ENCODE data around the gene ERH.

Gene ERH

DNA sequence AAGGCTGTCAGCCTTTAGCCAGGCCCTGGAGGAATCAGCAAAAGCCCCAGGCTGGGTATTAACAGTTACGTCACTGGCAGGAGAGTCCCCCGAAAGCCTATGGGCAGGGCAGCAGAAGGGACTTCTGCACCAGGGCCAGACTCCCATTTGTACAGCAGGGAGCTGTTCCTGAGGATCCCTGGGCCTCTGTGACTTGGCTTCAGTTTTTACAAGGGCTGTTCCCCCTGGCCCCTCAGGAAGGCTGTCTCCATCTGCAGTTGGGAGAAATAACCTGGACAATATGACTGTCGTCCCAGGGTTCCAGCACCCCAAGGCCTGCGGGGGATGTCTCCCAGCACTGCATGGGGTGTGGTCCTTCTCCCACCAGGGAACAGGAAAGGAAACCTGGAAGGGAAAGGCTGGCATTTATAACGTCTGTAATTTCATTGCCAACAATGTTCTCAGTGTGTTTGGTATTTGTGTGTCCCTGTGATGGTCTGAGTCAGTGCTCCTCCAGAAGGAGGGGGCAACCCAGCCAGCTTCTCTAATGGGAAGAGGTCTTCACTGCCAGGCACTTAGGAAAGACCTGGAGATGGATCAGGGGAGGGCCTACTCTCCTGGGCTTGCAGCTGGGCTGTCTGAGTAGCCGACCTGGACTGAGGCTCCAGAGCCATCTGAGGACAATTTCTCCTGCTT, 42.4 kb downstream of the ERH start:
- in situ Hi-C loops (cut with HindIII; ENCODE audit: low sequenced_read_pairs) = no loop called here
- no peak overlapping the region for H3K4me3 ChIP-seq (ENCODE audit: low read depth, low read length)
- peak; percentile 45 for DNase-seq (ENCODE audit: low read depth)
- TF ChIP-seq, protein P1, sequence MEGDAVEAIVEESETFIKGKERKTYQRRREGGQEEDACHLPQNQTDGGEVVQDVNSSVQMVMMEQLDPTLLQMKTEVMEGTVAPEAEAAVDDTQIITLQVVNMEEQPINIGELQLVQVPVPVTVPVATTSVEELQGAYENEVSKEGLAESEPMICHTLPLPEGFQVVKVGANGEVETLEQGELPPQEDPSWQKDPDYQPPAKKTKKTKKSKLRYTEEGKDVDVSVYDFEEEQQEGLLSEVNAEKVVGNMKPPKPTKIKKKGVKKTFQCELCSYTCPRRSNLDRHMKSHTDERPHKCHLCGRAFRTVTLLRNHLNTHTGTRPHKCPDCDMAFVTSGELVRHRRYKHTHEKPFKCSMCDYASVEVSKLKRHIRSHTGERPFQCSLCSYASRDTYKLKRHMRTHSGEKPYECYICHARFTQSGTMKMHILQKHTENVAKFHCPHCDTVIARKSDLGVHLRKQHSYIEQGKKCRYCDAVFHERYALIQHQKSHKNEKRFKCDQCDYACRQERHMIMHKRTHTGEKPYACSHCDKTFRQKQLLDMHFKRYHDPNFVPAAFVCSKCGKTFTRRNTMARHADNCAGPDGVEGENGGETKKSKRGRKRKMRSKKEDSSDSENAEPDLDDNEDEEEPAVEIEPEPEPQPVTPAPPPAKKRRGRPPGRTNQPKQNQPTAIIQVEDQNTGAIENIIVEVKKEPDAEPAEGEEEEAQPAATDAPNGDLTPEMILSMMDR (IDR thresholded peaks at IDR 0.05; ENCODE audit: low read depth, low read length, missing control alignments) = no peak

DNA sequence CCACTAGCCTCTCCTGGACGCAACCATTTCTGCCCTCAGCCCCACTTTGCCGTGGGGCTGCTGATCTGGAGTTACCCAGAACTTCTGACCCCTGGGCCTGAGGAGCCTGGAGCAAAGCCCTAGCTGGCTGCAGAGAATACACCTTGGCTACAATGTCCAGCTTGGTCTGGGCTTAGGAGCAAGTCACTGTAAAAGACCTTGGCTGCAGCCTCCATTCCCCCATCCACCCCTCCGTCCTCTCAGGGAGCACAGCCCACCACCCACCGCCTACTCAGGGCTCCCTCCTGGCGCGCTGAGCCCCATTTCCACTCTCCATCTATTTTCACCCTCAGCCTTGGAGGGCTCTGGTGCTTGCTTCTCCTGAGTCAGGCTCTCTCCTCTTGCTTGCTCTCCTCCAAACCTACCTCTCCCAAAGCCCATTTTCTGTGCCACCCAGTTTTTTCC, 42.9 kb downstream of the ERH start:
- in situ Hi-C loops (cut with HindIII; ENCODE audit: low sequenced_read_pairs) = no loop called here
- H3K4me3 ChIP-seq (ENCODE audit: low read depth, low read length) = no peak overlapping the region
- TF ChIP-seq, protein P1 (IDR thresholded peaks at IDR 0.05; ENCODE audit: low read depth, low read length, missing control alignments) = no peak
- no peak for DNase-seq (ENCODE audit: low read depth)

DNA sequence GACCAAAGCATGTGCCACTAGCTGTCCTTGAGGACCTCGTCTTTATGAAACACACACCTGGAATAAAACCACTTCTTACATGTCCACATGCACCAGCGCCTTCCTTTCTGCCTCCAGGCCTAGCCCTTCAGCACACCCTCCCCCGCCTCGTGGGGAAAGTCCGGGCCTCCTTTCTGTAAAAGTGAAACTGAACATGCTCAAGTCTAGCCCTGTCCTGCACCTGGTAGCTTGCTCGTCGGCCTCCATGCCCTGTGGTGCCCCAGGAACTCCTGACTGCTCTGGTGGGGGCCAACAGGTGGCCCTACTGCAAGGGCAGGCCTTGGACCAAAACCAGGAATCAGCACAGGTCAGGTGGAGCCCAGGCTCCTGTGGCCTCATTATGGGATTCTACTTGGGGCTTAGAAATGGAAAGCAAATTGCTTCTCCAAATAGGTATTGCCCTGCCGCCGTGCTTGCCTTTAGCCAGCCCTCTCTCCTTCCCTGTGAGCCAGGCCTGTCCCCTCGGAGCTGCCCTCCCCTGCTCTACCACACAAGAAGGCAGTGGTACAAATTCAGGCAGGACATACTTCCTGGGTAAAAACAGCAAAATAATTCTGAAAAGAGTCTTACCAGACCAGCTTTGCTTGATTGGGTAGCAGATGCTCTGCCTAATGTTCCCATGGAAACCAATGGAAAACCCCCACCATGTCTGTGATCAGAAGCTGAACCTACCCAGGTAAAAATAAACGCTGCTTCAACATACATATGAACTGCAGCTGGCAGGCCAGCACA, 43.5 kb downstream of the ERH start:
- H3K4me3 ChIP-seq (ENCODE audit: low read depth, low read length) = no peak overlapping the region
- TF ChIP-seq, protein P1 (IDR thresholded peaks at IDR 0.05; ENCODE audit: low read depth, low read length, missing control alignments) = no peak
- no peak for DNase-seq (ENCODE audit: low read depth)
- in situ Hi-C loops (cut with HindIII; ENCODE audit: low sequenced_read_pairs) = no loop called here

DNA sequence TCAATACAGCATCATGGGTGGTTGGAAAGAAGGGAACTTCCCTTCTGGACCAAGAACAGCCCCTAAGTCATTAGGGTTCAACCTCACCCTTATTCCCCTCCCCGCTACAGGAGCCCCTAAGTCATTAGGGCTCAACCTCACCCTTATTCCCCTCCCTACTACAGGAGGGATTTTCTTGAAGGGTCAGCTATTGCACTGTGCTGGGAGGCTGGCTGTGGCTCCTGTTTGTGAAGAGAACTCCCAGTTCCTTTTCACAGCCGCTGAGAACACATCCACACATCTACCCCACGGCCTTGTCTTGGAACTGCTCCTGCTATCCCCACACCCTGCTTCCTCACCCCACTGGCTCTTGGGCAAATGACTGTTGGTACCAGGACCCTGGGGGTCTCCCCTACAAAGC, 44.9 kb downstream of the ERH start:
- no peak overlapping the region for H3K4me3 ChIP-seq (ENCODE audit: low read depth, low read length)
- TF ChIP-seq, protein P1 (IDR thresholded peaks at IDR 0.05; ENCODE audit: low read depth, low read length, missing control alignments) = no peak
- in situ Hi-C loops (cut with HindIII; ENCODE audit: low sequenced_read_pairs) = no loop called here
- DNase-seq (ENCODE audit: low read depth) = no peak

DNA sequence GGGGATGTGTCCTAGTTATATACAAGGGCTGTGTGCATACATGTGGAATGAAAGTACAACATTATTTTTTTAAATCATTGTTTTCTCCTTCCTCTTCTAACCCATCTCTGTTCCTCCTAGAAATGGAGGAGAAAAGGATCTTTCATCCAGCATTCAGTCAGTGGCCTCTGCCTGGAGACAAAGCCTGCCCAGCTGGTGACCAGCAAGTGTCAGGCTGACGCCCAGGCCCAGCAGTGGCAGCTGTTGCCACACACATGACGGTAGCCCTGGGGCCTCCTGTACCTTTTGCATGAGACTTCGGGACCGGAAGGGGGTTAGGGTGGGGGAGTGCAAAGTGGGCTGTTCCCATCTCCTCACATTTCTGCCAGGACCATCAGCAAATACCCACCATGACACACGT, 46.2 kb downstream of the ERH start:
- in situ Hi-C loops (cut with HindIII; ENCODE audit: low sequenced_read_pairs) = no loop called here
- no peak overlapping the region for H3K4me3 ChIP-seq (ENCODE audit: low read depth, low read length)
- TF ChIP-seq, protein P1 (IDR thresholded peaks at IDR 0.05; ENCODE audit: low read depth, low read length, missing control alignments) = no peak
- DNase-seq (ENCODE audit: low read depth) = no peak

DNA sequence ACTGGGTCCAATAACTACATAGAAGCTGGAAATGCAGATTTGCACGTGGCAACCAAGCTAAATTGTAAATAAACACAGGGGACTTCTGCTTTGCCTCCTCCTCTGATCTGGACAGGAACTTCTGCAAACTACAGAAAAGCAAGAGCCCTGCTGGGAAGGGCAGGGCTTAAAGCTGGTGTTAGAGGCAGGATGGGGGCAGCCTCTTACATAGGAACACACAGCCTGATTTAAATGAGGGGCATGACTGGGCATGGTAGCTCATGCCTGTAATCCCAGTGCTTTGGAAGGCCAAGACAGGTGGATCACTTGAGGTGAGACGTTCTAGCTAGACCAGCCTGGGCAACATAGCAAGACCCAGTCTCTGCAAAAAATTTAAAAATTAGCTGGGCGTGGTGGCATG, 46.7 kb downstream of the ERH start:
- no peak for DNase-seq (ENCODE audit: low read depth)
- TF ChIP-seq, protein P1 (IDR thresholded peaks at IDR 0.05; ENCODE audit: low read depth, low read length, missing control alignments) = no peak
- H3K4me3 ChIP-seq (ENCODE audit: low read depth, low read length) = no peak overlapping the region
- in situ Hi-C loops (cut with HindIII; ENCODE audit: low sequenced_read_pairs) = no loop called here
